Mesenchymal stem cell (in vitro differentiated cells and primary cell): ENCODE measurements around the gene EFCAB6.

Experiments
- DNase-seq: peaks from one replicate; pipeline ENCODE4 v3.0.0-alpha.2; 2013
- H2AFZ ChIP-seq: one replicate; pipeline ENCODE4 v1.6.1; 2013; ENCODE audit warnings: low read depth, mild to moderate bottlenecking, control low read depth, inconsistent platforms, low read length, moderate library complexity
- H2AK5ac ChIP-seq: 2 replicates; pipeline ENCODE4 v1.6.1; 2013; ENCODE audit warnings: low read length, moderate library complexity, mild to moderate bottlenecking, inconsistent platforms; ENCODE audit not compliant: severe bottlenecking
- H2BK120ac ChIP-seq: one replicate; pipeline ENCODE4 v1.6.1; 2013; ENCODE audit warnings: low read depth, mild to moderate bottlenecking, inconsistent platforms, low read length, moderate library complexity
- H2BK12ac ChIP-seq, 2 experiments: one replicate each; pipeline ENCODE4 v1.6.1; 2013; ENCODE audit warnings: inconsistent platforms in 2 of 2, low read length in 2 of 2, mild to moderate bottlenecking in 2 of 2, moderate library complexity in 2 of 2, control low read depth in 1 of 2
- H2BK15ac ChIP-seq: one replicate; pipeline ENCODE4 v1.6.1; 2013; ENCODE audit warnings: mild to moderate bottlenecking, low read depth, inconsistent platforms; ENCODE audit not compliant: poor library complexity, severe bottlenecking
- H2BK5ac ChIP-seq: 2 replicates; pipeline ENCODE4 v1.6.1; 2013; ENCODE audit warnings: low read depth, mild to moderate bottlenecking, low read length, control low read depth, inconsistent platforms; ENCODE audit not compliant: poor library complexity, severe bottlenecking
- H3K14ac ChIP-seq, 2 experiments: one replicate each; pipeline ENCODE4 v1.6.1; 2013; ENCODE audit warnings: inconsistent platforms in 2 of 2, low read length in 2 of 2, control low read depth in 1 of 2, mild to moderate bottlenecking in 1 of 2, moderate library complexity in 1 of 2
- H3K18ac ChIP-seq, 2 experiments: one replicate each; pipeline ENCODE4 v1.6.1; 2013; ENCODE audit warnings: inconsistent platforms in 2 of 2, low read length in 2 of 2, control low read depth in 1 of 2, low read depth in 1 of 2, mild to moderate bottlenecking in 1 of 2
- H3K23ac ChIP-seq, 2 experiments: one replicate each; pipeline ENCODE4 v1.6.1; 2013; ENCODE audit warnings: inconsistent platforms in 2 of 2, low read length in 2 of 2, mild to moderate bottlenecking in 2 of 2, moderate library complexity in 2 of 2, control low read depth in 1 of 2
- H3K27ac ChIP-seq: 2 replicates; pipeline ENCODE4 v1.5.1; 2013; ENCODE audit warnings: mild to moderate bottlenecking, moderate library complexity, low read length, control low read depth, inconsistent platforms; ENCODE audit not compliant: poor library complexity, severe bottlenecking
- H3K27me3 ChIP-seq, 2 experiments: 2 replicates each; pipeline versions ENCODE4 v1.6.1 to v1.7.0; 2013; ENCODE audit warnings: low read length in 2 of 2, mild to moderate bottlenecking in 2 of 2, moderate library complexity in 2 of 2, control low read depth in 1 of 2, inconsistent platforms in 1 of 2; ENCODE audit not compliant: control insufficient read depth in 1 of 2, insufficient read depth in 1 of 2
- H3K36me3 ChIP-seq, 2 experiments: 2 replicates each; pipeline versions ENCODE4 v1.6.1 to v1.7.0; 2013; ENCODE audit warnings: low read length in 2 of 2, control low read depth in 1 of 2, inconsistent platforms in 1 of 2, low read depth in 1 of 2, mild to moderate bottlenecking in 1 of 2; ENCODE audit not compliant: insufficient read depth in 2 of 2, control insufficient read depth in 1 of 2
- H3K4ac ChIP-seq, 2 experiments: one replicate each; pipeline ENCODE4 v1.6.1; 2013; ENCODE audit warnings: inconsistent platforms in 2 of 2, low read length in 2 of 2, mild to moderate bottlenecking in 2 of 2, moderate library complexity in 2 of 2, control low read depth in 1 of 2, low read depth in 1 of 2
- H3K4me1 ChIP-seq: 2 replicates; pipeline ENCODE4 v1.6.1; 2013; ENCODE audit warnings: low read depth, low read length, control low read depth; ENCODE audit not compliant: control insufficient read depth, insufficient read depth
- H3K4me2 ChIP-seq: 2 replicates; pipeline ENCODE4 v1.6.1; 2013; ENCODE audit warnings: low read length, mild to moderate bottlenecking, inconsistent platforms; ENCODE audit not compliant: poor library complexity, severe bottlenecking
- H3K4me3 ChIP-seq, 2 experiments: 2 replicates each; pipeline versions ENCODE4 v1.5.1 to v1.7.0; 2013; ENCODE audit warnings: low read length in 2 of 2, mild to moderate bottlenecking in 2 of 2, control low read depth in 1 of 2, low read depth in 1 of 2; ENCODE audit not compliant: insufficient read depth in 1 of 2
- H3K79me1 ChIP-seq: replicated peaks from 2 replicates; pipeline ENCODE4 v1.6.1; 2013; ENCODE audit warnings: mild to moderate bottlenecking, control low read depth, low read length, inconsistent platforms; ENCODE audit not compliant: poor library complexity, severe bottlenecking
- H3K9ac ChIP-seq: 2 replicates; pipeline ENCODE4 v1.7.0; 2013; ENCODE audit warnings: mild to moderate bottlenecking, low read length, moderate library complexity
- H3K9me3 ChIP-seq: 2 replicates; pipeline ENCODE4 v1.7.0; 2013; ENCODE audit warnings: mild to moderate bottlenecking, low read length; ENCODE audit not compliant: control insufficient read depth
- H4K8ac ChIP-seq: one replicate; pipeline ENCODE4 v1.6.1; 2013; ENCODE audit warnings: inconsistent platforms, mild to moderate bottlenecking, low read length, moderate library complexity
- H4K91ac ChIP-seq: one replicate; pipeline ENCODE4 v1.6.1; 2013; ENCODE audit warnings: mild to moderate bottlenecking, low read length, inconsistent platforms
- WGBS: methylation state at CpG from one replicate; pipeline ENCODE4 v1.1.7; 2013; ENCODE audit warnings: mixed read lengths; 5-methylcytosine and 5-hydroxymethylcytosine counted together

Gene EFCAB6

DNA sequence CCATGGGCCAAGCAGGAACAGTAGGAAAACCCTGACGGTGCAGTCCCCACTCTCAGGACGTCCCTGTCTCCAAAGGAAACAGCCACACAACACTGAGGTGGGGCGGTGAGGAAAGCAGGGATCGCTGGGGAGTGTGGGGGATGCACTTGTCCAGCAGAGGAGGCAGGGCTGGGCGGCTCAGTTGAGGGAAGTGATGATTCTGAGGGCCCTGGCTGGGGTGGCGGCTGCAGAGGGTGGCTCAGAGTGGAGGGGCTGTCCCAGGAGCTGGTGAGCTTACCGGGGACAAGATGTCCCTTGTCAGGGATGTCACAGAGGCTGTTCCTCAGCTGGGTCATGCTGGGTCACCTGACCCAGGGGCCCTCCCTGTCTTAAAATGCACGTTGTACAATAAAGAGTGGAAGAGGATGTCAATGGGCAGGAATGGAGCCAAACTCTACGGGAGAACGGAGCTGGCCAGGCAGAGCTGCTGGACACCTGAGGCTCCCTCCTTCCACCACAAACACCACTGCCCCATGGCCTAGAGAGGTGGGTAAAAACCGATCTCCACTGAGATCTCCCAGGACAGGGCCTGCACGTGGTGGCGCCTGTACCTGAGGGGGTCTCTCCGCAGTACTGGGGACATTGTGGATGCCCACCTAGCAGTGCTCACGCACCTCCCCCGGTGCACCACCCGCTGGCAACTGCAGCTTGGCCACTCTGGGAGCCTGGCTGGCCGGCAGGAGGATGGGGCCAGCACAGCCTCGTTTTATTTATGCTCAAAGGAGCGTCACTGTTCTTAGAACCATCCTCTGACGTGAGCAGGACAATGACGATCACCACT lies 9.7 kb upstream of the EFCAB6 start:
- H2BK12ac ChIP-seq: no peak overlapping the region
- H3K79me1 ChIP-seq: no peaks in the 10 kb centered on the region
- peaks cover 23% of the 10 kb centered on the region for H3K4me1 ChIP-seq
- H2BK5ac ChIP-seq: no peak overlapping the region
- no peaks in the 10 kb centered on the region for H3K36me3 ChIP-seq
- H2BK120ac ChIP-seq: no peak overlapping the region
- H3K27ac ChIP-seq: no peak overlapping the region
- H3K27me3 ChIP-seq: peaks cover 9 to 33% of the 10 kb centered on the region in 2 experiments
- no peak overlapping the region for H3K4me2 ChIP-seq
- H3K9me3 ChIP-seq: no peaks in the 10 kb centered on the region
- H2AK5ac ChIP-seq: no peak overlapping the region
- H2AFZ ChIP-seq: no peak overlapping the region
- no peak for DNase-seq
- H4K8ac ChIP-seq: no peak overlapping the region
- no peak overlapping the region for H3K18ac ChIP-seq
- peak overlapping the region in 1 of 2 experiments; percentile 12 for H3K14ac ChIP-seq
- H2BK15ac ChIP-seq: no peak overlapping the region
- no peak overlapping the region for H3K23ac ChIP-seq
- H4K91ac ChIP-seq: no peak overlapping the region
- no peak overlapping the region for H3K4me3 ChIP-seq
- WGBS: 86% methylated on average over 22 of the region's 22 CpGs
- H3K4ac ChIP-seq: no peak overlapping the region
- H3K9ac ChIP-seq: no peak overlapping the region

GRCh38 chr22:43820651-43821305 lies 8.7 kb upstream of the EFCAB6 start:
- no peak overlapping the region for H3K4me3 ChIP-seq
- no peak overlapping the region for H3K4me2 ChIP-seq
- H3K79me1 ChIP-seq: no peaks in the 10 kb centered on the region
- H3K9me3 ChIP-seq: no peaks in the 10 kb centered on the region
- peaks cover 17% of the 10 kb centered on the region for H3K4me1 ChIP-seq
- H3K9ac ChIP-seq: no peak overlapping the region
- H3K27me3 ChIP-seq: peaks cover 9 to 33% of the 10 kb centered on the region in 2 experiments
- H4K91ac ChIP-seq: no peak overlapping the region
- H2AFZ ChIP-seq: no peak overlapping the region
- H2BK120ac ChIP-seq: no peak overlapping the region
- no peak overlapping the region for H2BK15ac ChIP-seq
- no peak overlapping the region for H2BK5ac ChIP-seq
- no peak overlapping the region for H3K14ac ChIP-seq
- no peak overlapping the region for H4K8ac ChIP-seq
- H2AK5ac ChIP-seq: no peak overlapping the region
- H3K27ac ChIP-seq: no peak overlapping the region
- no peak overlapping the region for H3K4ac ChIP-seq
- H3K36me3 ChIP-seq: no peaks in the 10 kb centered on the region
- H2BK12ac ChIP-seq: no peak overlapping the region
- DNase-seq: no peak
- WGBS: 85% methylated on average over 18 of the region's 18 CpGs
- no peak overlapping the region for H3K23ac ChIP-seq
- no peak overlapping the region for H3K18ac ChIP-seq

DNA sequence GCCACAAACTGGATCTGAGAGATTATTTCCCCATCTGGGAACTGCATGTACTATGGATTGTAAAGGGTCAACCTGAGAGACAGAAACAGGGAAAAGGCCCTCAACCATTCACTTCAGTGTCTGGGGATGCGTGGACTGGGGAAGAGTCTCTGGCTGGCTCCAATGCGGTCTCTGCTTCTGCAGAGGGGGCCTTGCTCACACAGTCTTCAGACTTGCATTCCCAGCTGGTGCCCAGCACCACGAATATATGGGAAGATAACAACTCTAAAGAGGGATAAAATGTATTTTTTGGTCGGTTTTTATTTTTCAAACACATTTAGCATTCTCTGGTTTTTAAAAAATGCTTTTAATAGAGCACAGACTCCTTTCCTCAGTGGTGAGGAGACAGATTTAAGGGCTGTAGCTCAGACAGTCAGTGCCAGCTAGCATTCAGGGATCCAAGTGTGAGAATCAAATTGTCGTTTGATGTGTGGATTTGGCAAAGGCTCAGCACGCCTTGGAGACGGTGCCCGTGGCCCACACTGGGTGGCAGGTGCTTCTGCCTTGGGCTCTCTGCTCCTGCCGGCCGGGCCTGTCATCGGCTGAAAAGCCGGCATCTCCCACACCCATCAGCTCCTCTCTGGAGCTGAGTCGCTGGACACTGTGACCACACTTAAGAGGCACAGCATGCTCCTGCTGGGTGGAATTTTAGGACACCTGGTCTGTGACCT lies 8.0 kb upstream of the EFCAB6 start:
- Histone ChIP-seq H3K79me1 (peaks cover under 1% of the 10 kb centered on the region), H3K4me3 (no peak overlapping the region), H2BK15ac (no peak overlapping the region), H3K27ac (no peak overlapping the region), H3K23ac (no peak overlapping the region), H2AFZ (no peak overlapping the region), H3K4me2 (no peak overlapping the region), H3K27me3 (peaks cover 9 to 33% of the 10 kb centered on the region in 2 experiments), H2BK5ac (no peak overlapping the region), H3K9ac (no peak overlapping the region), H3K14ac (no peak overlapping the region), H3K9me3 (no peaks in the 10 kb centered on the region), H2BK120ac (no peak overlapping the region), H3K4me1 (peaks cover 16% of the 10 kb centered on the region), H3K18ac (no peak overlapping the region), H2AK5ac (no peak overlapping the region), H4K8ac (no peak overlapping the region), H4K91ac (no peak overlapping the region), H3K4ac (no peak overlapping the region), H3K36me3 (no peaks in the 10 kb centered on the region), H2BK12ac (no peak overlapping the region)
- DNase-seq: no peak
- WGBS: 89% methylated on average over 11 of the region's 13 CpGs

DNA sequence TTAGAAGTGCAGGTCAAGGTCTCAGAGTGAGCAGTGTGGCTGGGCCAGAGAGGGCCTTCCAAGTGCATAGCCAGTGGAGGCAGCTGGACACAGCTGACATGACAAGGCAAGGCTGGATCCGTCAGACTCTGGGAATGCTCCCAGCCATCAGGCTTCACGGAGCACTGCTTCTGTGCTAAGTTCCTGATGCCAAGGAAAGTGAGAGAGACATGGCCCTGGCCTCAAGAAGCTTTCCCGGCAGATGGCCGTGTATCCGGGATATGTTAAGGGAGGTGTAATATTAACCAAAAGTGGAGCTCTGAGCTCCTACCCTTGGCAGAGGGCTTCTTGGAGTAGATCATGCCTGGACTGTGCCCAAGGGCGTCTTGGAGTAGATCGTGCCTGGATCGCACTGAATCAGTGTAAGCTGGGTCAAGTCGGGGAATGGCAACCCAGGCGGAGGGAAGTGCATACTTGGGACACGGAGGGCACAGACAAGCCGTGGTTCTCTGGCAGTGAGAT lies 7.4 kb upstream of the EFCAB6 start:
- DNase-seq: no peak
- H2BK5ac ChIP-seq: no peak overlapping the region
- no peak overlapping the region for H3K9ac ChIP-seq
- no peak overlapping the region for H2AFZ ChIP-seq
- H4K91ac ChIP-seq: no peak overlapping the region
- H3K27ac ChIP-seq: no peak overlapping the region
- H3K9me3 ChIP-seq: no peaks in the 10 kb centered on the region
- H3K14ac ChIP-seq: no peak overlapping the region
- no peak overlapping the region for H3K4me2 ChIP-seq
- 90% methylated on average over 12 of the region's 12 CpGs for WGBS
- H2BK12ac ChIP-seq: no peak overlapping the region
- peaks cover 1% of the 10 kb centered on the region for H3K79me1 ChIP-seq
- no peak overlapping the region for H3K4ac ChIP-seq
- no peak overlapping the region for H2AK5ac ChIP-seq
- H4K8ac ChIP-seq: no peak overlapping the region
- peaks cover 16% of the 10 kb centered on the region for H3K4me1 ChIP-seq
- no peak overlapping the region for H3K18ac ChIP-seq
- no peak overlapping the region for H2BK120ac ChIP-seq
- H3K27me3 ChIP-seq: peaks cover 9 to 33% of the 10 kb centered on the region in 2 experiments
- no peak overlapping the region for H3K4me3 ChIP-seq
- H2BK15ac ChIP-seq: no peak overlapping the region
- no peaks in the 10 kb centered on the region for H3K36me3 ChIP-seq
- no peak overlapping the region for H3K23ac ChIP-seq
